Right lobe of liver (tissue), 4 donors: ENCODE data around the gene FAM83B.

Experiments
- POLR2A ChIP-seq: fragments of 450-650 bp; IDR thresholded peaks from one replicate; pipeline ENCODE4 v1.6.1; 2017; ENCODE audit warnings: antibody characterized with exemption, mild to moderate bottlenecking
- TF ChIP-seq, protein P1 (sequence below), 4 donors: fragments of 200-600 bp in 3 of 4; fragments of 450-650 bp in 1 of 4; IDR thresholded peaks; one replicate each; pipeline versions ENCODE4 v1.5.1 to v1.8.0; 2016 to 2022; ENCODE audit warnings: antibody characterized with exemption in 4 of 4, mild to moderate bottlenecking in 2 of 4
- donor health status: DM: no; HTN: no; CAD: no.
- donor health status: DM: no; HTN: no; CAD: no.
- donor health status: DM: no; HTN: yes; CAD: no.

- TF ChIP-seq, protein P1, sequence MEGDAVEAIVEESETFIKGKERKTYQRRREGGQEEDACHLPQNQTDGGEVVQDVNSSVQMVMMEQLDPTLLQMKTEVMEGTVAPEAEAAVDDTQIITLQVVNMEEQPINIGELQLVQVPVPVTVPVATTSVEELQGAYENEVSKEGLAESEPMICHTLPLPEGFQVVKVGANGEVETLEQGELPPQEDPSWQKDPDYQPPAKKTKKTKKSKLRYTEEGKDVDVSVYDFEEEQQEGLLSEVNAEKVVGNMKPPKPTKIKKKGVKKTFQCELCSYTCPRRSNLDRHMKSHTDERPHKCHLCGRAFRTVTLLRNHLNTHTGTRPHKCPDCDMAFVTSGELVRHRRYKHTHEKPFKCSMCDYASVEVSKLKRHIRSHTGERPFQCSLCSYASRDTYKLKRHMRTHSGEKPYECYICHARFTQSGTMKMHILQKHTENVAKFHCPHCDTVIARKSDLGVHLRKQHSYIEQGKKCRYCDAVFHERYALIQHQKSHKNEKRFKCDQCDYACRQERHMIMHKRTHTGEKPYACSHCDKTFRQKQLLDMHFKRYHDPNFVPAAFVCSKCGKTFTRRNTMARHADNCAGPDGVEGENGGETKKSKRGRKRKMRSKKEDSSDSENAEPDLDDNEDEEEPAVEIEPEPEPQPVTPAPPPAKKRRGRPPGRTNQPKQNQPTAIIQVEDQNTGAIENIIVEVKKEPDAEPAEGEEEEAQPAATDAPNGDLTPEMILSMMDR (IDR thresholded peaks at IDR 0.05) = no peak
- TF ChIP-seq POLR2A = no peak
Observed at GRCh38 chr6:54810147-54810546, 36.4 kb upstream of the FAM83B start.
